Lower lobe of right lung (tissue), 2 donors: ENCODE data around the gene ADGRG7. TPM values are rescaled to one million over a fixed set of nuclear protein-coding genes. Genes with fewer than 3 reads are reported as not detected.

Experiments used
- ATAC-seq, 2 donors: fragments of 200-7000 bp; cut with Tn5 transposase; one replicate each; pipeline ENCODE4 v1.9.1; 2020 to 2022; ENCODE audit warnings: mild to moderate bottlenecking in 2 of 2, moderate library complexity in 2 of 2
- DNase-seq: peaks from one replicate; pipeline ENCODE4 v3.0.0-alpha.2; 2020
- H3K27ac ChIP-seq: fragments of 200-600 bp; one replicate; pipeline ENCODE4 v1.8.0; 2022
- H3K27me3 ChIP-seq: fragments of 200-600 bp; one replicate; pipeline ENCODE4 v1.8.0; 2022; ENCODE audit warnings: low read depth
- H3K36me3 ChIP-seq: fragments of 200-600 bp; one replicate; pipeline ENCODE4 v1.8.0; 2022; ENCODE audit warnings: mild to moderate bottlenecking
- H3K4me1 ChIP-seq: fragments of 200-600 bp; one replicate; pipeline ENCODE4 v1.8.0; 2022
- H3K4me3 ChIP-seq: fragments of 200-600 bp; one replicate; pipeline ENCODE4 v1.8.0; 2022; ENCODE audit warnings: mild to moderate bottlenecking
- H3K9me3 ChIP-seq: fragments of 200-600 bp; one replicate; pipeline ENCODE4 v1.8.0; 2022
- intact Hi-C: fragments of 100-400 bp; cut with DNase I; formaldehyde crosslinking; loops from one replicate; pipeline ENCODE4 v1.11.0; 2022
- total RNA-seq: library from RNA; stranded (reverse); fragmentation: NEBNext Ultra II Directional; extraction: Animal tissue kit (Norgen Biotek cat#: 25700); gene quantifications from one replicate; pipeline ENCODE4 v1.2.1, GENCODE V29; 2021
- TF ChIP-seq, protein P1 (sequence below): fragments of 200-600 bp; IDR thresholded peaks from one replicate; pipeline ENCODE4 v1.8.0; 2022; ENCODE audit warnings: antibody characterized with exemption, mild to moderate bottlenecking
- donor health status: DM: no; HTN: yes; CAD: no; lungs with severe emphysema.

ADGRG7 gene
- total RNA-seq, 1 donor from 2014 or later = not detected

DNA sequence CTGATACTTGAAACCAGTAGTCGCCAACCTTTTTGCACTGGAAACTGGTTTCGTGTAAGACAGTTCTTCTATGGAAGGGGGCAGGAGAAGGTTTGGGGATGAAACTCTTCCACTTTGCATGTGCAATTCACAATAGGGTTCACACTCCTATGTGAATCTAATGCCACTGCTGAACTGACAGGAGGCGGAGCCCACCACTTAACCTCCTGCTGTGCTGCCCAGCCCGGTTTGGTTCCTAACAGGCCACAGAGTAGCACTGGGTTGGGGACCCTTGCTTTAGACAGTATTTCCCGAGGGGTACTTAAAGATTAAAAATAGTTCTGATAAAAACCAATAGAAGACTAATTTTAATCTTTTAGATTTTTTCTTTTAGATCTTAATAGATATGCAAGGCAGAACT, 111.0 kb downstream of the ADGRG7 start:
- no peak for ATAC-seq
- H3K9me3 ChIP-seq = no peaks in the 10 kb centered on the region
- no peak overlapping the region for H3K4me3 ChIP-seq
- no peak for DNase-seq
- H3K27me3 ChIP-seq = no peaks in the 10 kb centered on the region
- intact Hi-C loops = no loop called here
- peaks cover 4% of the 10 kb centered on the region for H3K4me1 ChIP-seq
- peaks cover 70% of the 10 kb centered on the region for H3K36me3 ChIP-seq
- H3K27ac ChIP-seq = no peak overlapping the region
- TF ChIP-seq, protein P1, sequence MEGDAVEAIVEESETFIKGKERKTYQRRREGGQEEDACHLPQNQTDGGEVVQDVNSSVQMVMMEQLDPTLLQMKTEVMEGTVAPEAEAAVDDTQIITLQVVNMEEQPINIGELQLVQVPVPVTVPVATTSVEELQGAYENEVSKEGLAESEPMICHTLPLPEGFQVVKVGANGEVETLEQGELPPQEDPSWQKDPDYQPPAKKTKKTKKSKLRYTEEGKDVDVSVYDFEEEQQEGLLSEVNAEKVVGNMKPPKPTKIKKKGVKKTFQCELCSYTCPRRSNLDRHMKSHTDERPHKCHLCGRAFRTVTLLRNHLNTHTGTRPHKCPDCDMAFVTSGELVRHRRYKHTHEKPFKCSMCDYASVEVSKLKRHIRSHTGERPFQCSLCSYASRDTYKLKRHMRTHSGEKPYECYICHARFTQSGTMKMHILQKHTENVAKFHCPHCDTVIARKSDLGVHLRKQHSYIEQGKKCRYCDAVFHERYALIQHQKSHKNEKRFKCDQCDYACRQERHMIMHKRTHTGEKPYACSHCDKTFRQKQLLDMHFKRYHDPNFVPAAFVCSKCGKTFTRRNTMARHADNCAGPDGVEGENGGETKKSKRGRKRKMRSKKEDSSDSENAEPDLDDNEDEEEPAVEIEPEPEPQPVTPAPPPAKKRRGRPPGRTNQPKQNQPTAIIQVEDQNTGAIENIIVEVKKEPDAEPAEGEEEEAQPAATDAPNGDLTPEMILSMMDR = no peak

GRCh38 chr3:100725935-100726513, 116.6 kb downstream of the ADGRG7 start:
- TF ChIP-seq, protein P1 = no peak
- intact Hi-C loops = no loop called here
- ATAC-seq = no peak
- Histone ChIP-seq H3K4me1 (no peaks in the 10 kb centered on the region), H3K9me3 (no peaks in the 10 kb centered on the region), H3K36me3 (peaks cover 90% of the 10 kb centered on the region), H3K27me3 (no peaks in the 10 kb centered on the region), H3K27ac (no peak overlapping the region), H3K4me3 (no peak overlapping the region)
- no peak for DNase-seq

DNA sequence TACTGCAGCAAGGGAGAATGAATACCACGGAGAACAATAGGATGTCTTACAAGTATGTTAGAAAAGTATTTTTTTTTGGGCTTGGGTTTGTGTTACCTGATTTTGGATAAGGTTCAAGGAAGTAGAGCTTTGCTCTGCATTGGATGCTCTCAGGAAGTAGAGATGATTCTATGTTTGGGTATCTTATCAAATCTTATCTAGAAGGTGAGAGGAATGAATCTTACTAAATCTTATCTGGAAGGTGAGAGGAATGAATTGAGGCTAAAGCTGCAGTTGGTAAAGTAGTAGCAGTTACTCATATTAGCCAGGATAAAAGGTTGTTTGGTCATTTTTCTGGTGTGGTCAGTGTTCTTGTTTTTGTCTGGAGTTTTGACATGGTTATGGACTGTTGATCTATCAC, 117.3 kb downstream of the ADGRG7 start:
- H3K27me3 ChIP-seq = no peaks in the 10 kb centered on the region
- intact Hi-C loops = no loop called here
- TF ChIP-seq, protein P1 = no peak
- DNase-seq (no peak), ATAC-seq (no peak)
- no peaks in the 10 kb centered on the region for H3K4me1 ChIP-seq
- no peak overlapping the region for H3K4me3 ChIP-seq
- peaks cover 90% of the 10 kb centered on the region for H3K36me3 ChIP-seq
- H3K27ac ChIP-seq = no peak overlapping the region
- no peaks in the 10 kb centered on the region for H3K9me3 ChIP-seq

DNA sequence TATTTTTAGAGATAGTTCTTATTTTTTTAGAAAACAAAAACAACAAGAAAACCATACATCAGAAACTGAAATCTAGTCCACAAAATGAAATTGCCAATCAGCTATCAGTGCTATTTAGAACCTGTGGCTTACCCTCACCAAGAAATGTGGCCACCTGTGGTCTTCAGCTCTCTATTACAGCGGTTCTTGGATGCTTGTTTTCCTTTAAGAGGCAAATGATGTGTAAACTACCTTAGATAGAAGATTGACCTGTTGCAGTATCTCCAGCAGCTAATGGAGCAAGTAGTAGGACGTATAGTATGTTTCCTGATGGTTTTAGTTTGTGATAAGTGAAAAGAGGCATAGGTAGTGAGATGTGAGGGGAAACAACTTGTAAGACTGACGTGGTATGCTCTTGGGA, 121.1 kb downstream of the ADGRG7 start:
- no peak overlapping the region for H3K4me3 ChIP-seq
- intact Hi-C loops = no loop called here
- TF ChIP-seq, protein P1 = no peak
- H3K9me3 ChIP-seq = no peaks in the 10 kb centered on the region
- no peak for DNase-seq
- no peak overlapping the region for H3K27ac ChIP-seq
- H3K36me3 ChIP-seq = peaks cover 97% of the 10 kb centered on the region
- H3K27me3 ChIP-seq = no peaks in the 10 kb centered on the region
- no peaks in the 10 kb centered on the region for H3K4me1 ChIP-seq
- ATAC-seq = no peak

GRCh38 chr3:100732435-100732834, 123.0 kb downstream of the ADGRG7 start:
- H3K36me3 ChIP-seq = peaks cover 96% of the 10 kb centered on the region

More at GRCh38 chr3:100732435-100732834, 123.0 kb downstream of the ADGRG7 start:
- DNase-seq (no peak), ATAC-seq (no peak)
- Histone ChIP-seq H3K27ac (no peak overlapping the region), H3K4me1 (no peaks in the 10 kb centered on the region), H3K9me3 (no peaks in the 10 kb centered on the region), H3K4me3 (no peak overlapping the region), H3K27me3 (no peaks in the 10 kb centered on the region)
- TF ChIP-seq, protein P1 = no peak
- intact Hi-C loops = no loop called here
